Neural progenitor cell (in vitro differentiated cells): ENCODE data around the gene CMPK2. TPM values are rescaled to one million over a fixed set of nuclear protein-coding genes. Genes with fewer than 3 reads are reported as not detected.

Experiments used
- DNase-seq: peaks from one replicate; pipeline ENCODE4 v3.0.0-alpha.2; 2016; ENCODE audit warnings: low spot score
- H2AFZ ChIP-seq: fragments of 200-600 bp; sonication (generic); replicated peaks from 2 replicates; pipeline ENCODE4 v1.6.1; 2016; ENCODE audit warnings: antibody characterized with exemption
- H3F3A ChIP-seq: fragments of 200-600 bp; sonication (generic); 2 replicates; pipeline ENCODE4 v1.6.1; 2016; ENCODE audit warnings: antibody characterized with exemption, low read depth
- H3K27ac ChIP-seq: fragments of 200-600 bp; sonication (generic); 2 replicates; pipeline ENCODE4 v1.5.1; 2016; ENCODE audit warnings: mild to moderate bottlenecking
- H3K27me3 ChIP-seq: fragments of 200-600 bp; sonication (generic); 2 replicates; pipeline ENCODE4 v1.6.1; 2016; ENCODE audit warnings: mild to moderate bottlenecking, moderate library complexity
- H3K36me3 ChIP-seq: fragments of 200-600 bp; sonication (generic); 2 replicates; pipeline ENCODE4 v1.5.1; 2016
- H3K4me1 ChIP-seq: fragments of 200-600 bp; sonication (generic); 2 replicates; pipeline ENCODE4 v1.6.1; 2016; ENCODE audit warnings: mixed run types
- H3K4me2 ChIP-seq: fragments of 200-600 bp; sonication (generic); 2 replicates; pipeline ENCODE4 v1.6.1; 2016
- H3K4me3 ChIP-seq: fragments of 200-600 bp; sonication (generic); 2 replicates; pipeline ENCODE4 v1.5.1; 2016
- H3K79me2 ChIP-seq: fragments of 200-600 bp; sonication (generic); 2 replicates; pipeline ENCODE4 v1.6.1; 2016; ENCODE audit warnings: low read depth
- H3K9ac ChIP-seq: fragments of 200-600 bp; sonication (generic); 2 replicates; pipeline ENCODE4 v1.6.1; 2016
- H3K9me3 ChIP-seq: fragments of 200-600 bp; sonication (generic); 2 replicates; pipeline ENCODE4 v1.5.1; 2016; ENCODE audit warnings: low read depth
- H4K20me1 ChIP-seq: fragments of 200-600 bp; sonication (generic); 2 replicates; pipeline ENCODE4 v1.6.1; 2016; ENCODE audit warnings: low read depth
- H3K27ac Mint-ChIP-seq: 3 replicates; pipeline ENCODE4 v1.8.0; 2021; ENCODE audit warnings: mixed read lengths
- H3K27me3 Mint-ChIP-seq: 2 replicates; pipeline ENCODE4 v1.8.0; 2022; ENCODE audit warnings: low read depth, mild to moderate bottlenecking, inconsistent platforms, moderate library complexity, mixed read lengths; ENCODE audit not compliant: insufficient read depth
- H3K36me3 Mint-ChIP-seq: 3 replicates; pipeline ENCODE4 v1.8.0; 2021; ENCODE audit warnings: mixed read lengths
- H3K4me1 Mint-ChIP-seq: 3 replicates; pipeline ENCODE4 v1.8.0; 2021; ENCODE audit warnings: mixed read lengths
- H3K4me3 Mint-ChIP-seq: 3 replicates; pipeline ENCODE4 v1.8.0; 2021; ENCODE audit warnings: mild to moderate bottlenecking, moderate library complexity, mixed read lengths
- H3K9me3 Mint-ChIP-seq: 3 replicates; pipeline ENCODE4 v1.8.0; 2020; ENCODE audit warnings: mixed read lengths
- CTCF ChIP-seq: fragments of 200-600 bp; sonication (generic); IDR thresholded peaks from 2 replicates; pipeline ENCODE4 v1.5.1; 2017; ENCODE audit warnings: antibody characterized with exemption, mild to moderate bottlenecking
- EZH2 ChIP-seq: fragments of 200-600 bp; sonication (generic); IDR thresholded peaks from 2 replicates; pipeline ENCODE4 v1.6.1; 2017; ENCODE audit warnings: antibody characterized with exemption, mild to moderate bottlenecking, moderate library complexity
- EZH2phosphoT487 ChIP-seq: fragments of 200-600 bp; sonication (generic); IDR thresholded peaks from 2 replicates; pipeline ENCODE4 v1.6.1; 2017; ENCODE audit warnings: antibody characterized with exemption
- total RNA-seq: library from RNA; depleted of rRNA; stranded (reverse); fragments of >200 nt; gene quantifications from 2 replicates; pipeline ENCODE4 v1.2.3, GENCODE V29; 2015; ENCODE audit warnings: low replicate concordance

The CMPK2 gene
- total RNA-seq, 1 donor from 2014 or later = not detected

GRCh38 chr2:6831229-6831628, 34.5 kb downstream of the CMPK2 start:
- no peak overlapping the region for H3K4me3 ChIP-seq
- no peaks in the 10 kb centered on the region for H3K79me2 ChIP-seq
- Mint-ChIP-seq H3K27ac (no peak overlapping the region), H3K4me1 (peaks cover 9% of the 10 kb centered on the region), H3K36me3 (no peaks in the 10 kb centered on the region), H3K9me3 (peaks cover 36% of the 10 kb centered on the region), H3K27me3 (no peaks in the 10 kb centered on the region), H3K4me3 (no peak overlapping the region)
- DNase-seq = no peak
- no peaks in the 10 kb centered on the region for H3K9me3 ChIP-seq
- no peak overlapping the region for H3K9ac ChIP-seq
- no peaks in the 10 kb centered on the region for H3K27me3 ChIP-seq
- H3K27ac ChIP-seq = no peak overlapping the region
- peaks cover 5% of the 10 kb centered on the region for H3K4me1 ChIP-seq
- no peak overlapping the region for H3K4me2 ChIP-seq
- no peaks in the 10 kb centered on the region for H3K36me3 ChIP-seq
- TF ChIP-seq EZH2phosphoT487 (no peak), CTCF (no peak), EZH2 (no peak)
- no peaks in the 10 kb centered on the region for H4K20me1 ChIP-seq
- H2AFZ ChIP-seq = no peak overlapping the region
- no peaks in the 10 kb centered on the region for H3F3A ChIP-seq

- TF ChIP-seq EZH2phosphoT487 (no peak), EZH2 (no peak), CTCF (peak; percentile 68)
- Histone ChIP-seq H3F3A (no peaks in the 10 kb centered on the region), H3K27me3 (no peaks in the 10 kb centered on the region), H3K4me2 (no peak overlapping the region), H3K4me1 (peaks cover 5% of the 10 kb centered on the region), H3K27ac (no peak overlapping the region), H3K4me3 (no peak overlapping the region), H3K9ac (no peak overlapping the region), H4K20me1 (no peaks in the 10 kb centered on the region), H2AFZ (peak overlapping the region; percentile 75), H3K36me3 (no peaks in the 10 kb centered on the region), H3K79me2 (no peaks in the 10 kb centered on the region), H3K9me3 (no peaks in the 10 kb centered on the region)
- Mint-ChIP-seq H3K9me3 (peaks cover 27% of the 10 kb centered on the region), H3K27ac (peak overlapping the region; percentile 47), H3K4me1 (peaks cover 9% of the 10 kb centered on the region), H3K4me3 (no peak overlapping the region), H3K36me3 (no peaks in the 10 kb centered on the region), H3K27me3 (no peaks in the 10 kb centered on the region)
- peak; percentile 62 for DNase-seq
These were observed 37.5 kb downstream of the CMPK2 start for GRCh38 chr2:6828299-6828584.

- no peaks in the 10 kb centered on the region for H3K27me3 ChIP-seq
- H3K4me1 Mint-ChIP-seq = peaks cover 9% of the 10 kb centered on the region
- peak overlapping the region; percentile 75 for H2AFZ ChIP-seq
- no peaks in the 10 kb centered on the region for H3F3A ChIP-seq
- H4K20me1 ChIP-seq = no peaks in the 10 kb centered on the region
- H3K9me3 ChIP-seq = no peaks in the 10 kb centered on the region
- no peak overlapping the region for H3K4me2 ChIP-seq
- peaks cover 25% of the 10 kb centered on the region for H3K9me3 Mint-ChIP-seq
- peaks cover 5% of the 10 kb centered on the region for H3K4me1 ChIP-seq
- H3K36me3 Mint-ChIP-seq = no peaks in the 10 kb centered on the region
- H3K9ac ChIP-seq = no peak overlapping the region
- H3K27me3 Mint-ChIP-seq = no peaks in the 10 kb centered on the region
- H3K27ac Mint-ChIP-seq = peak overlapping the region; percentile 47
- no peak overlapping the region for H3K27ac ChIP-seq
- H3K79me2 ChIP-seq = no peaks in the 10 kb centered on the region
- no peak overlapping the region for H3K4me3 ChIP-seq
- H3K36me3 ChIP-seq = no peaks in the 10 kb centered on the region
- TF ChIP-seq EZH2 (no peak), CTCF (no peak), EZH2phosphoT487 (no peak)
- no peak overlapping the region for H3K4me3 Mint-ChIP-seq
- no peak for DNase-seq
These were observed 38.0 kb downstream of the CMPK2 start for GRCh38 chr2:6827566-6828298.
